GM10847 (cell line): ENCODE results near the gene SLC25A39.

Experiments
- POLR2A ChIP-seq: IDR thresholded peaks from 2 replicates; pipeline ENCODE4 v1.6.1; 2011; ENCODE audit not compliant: insufficient read length; ENCODE audit errors: extremely low read depth

SLC25A39 gene

DNA sequence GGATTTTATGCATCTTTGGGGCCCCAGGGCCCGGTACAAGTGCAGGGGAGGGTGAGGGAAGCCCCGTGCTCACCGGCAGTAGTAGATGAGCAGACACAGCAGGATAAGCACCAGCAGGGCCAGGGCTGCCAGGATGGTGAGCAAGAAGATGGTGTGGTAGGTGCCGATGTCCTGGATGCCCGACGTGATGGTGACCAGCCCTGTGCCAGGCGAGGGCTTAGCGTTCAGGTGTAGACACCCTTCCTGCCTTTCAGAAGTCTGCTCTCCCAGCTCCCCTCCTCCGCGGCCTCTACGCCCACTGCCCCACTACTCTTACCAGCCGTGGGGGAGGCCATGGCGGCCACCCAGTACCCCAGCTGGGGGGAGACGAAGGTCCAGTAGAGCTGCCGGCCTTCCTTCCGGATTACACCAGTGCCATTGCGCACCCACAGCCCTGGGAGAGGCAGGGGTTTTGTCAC lies 31.0 kb upstream of the SLC25A39 start:
- TF ChIP-seq POLR2A: no peak

DNA sequence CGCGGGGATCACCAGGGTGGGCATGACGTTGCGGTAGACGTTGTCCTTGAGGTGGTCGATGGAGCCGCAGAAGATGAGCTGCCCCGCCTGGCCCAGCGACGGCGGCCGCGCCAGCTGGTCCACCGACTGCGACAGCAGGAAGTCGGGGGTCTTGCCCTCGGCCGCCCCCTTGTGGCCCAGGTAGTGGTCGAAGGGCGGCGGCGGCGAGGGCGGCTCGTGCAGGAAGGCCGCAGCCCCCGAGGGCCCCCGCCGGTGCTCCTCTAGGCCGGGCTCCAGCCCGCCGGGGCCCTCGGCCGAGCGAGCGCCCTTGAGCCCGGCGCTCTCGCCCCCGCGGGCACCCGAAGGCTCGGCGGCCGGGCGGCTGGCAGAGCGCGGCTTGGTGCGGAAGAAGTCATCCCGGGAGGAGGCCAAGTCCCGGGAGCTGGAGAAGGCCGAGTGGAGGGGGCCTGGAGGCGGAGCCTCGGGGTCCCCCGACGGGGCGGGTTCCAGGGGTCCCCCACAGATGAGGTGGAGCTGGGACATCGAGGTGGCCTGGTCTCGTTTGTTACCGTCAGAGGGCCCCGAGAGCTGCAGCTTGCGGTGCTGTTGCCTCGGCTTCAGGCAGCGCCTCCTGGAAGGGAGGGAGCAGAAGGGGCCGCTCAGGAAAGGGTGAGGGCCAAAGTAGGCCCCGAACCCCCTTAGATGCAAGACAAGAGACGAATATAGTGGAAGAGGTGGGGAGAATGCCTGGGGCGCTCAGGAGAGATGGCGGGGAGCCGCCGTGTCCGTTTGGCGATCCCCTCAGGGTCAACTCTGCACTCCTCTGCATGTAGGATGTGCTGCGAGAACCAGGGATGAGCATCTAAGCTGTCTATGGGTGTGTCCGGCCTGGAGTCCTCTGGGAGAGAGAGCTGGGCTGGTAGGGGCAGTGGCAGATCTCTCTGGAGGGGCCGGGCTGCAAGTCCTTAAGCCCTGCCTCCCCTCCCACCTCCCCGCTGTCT lies 30.2 kb upstream of the SLC25A39 start:
- no peak for TF ChIP-seq POLR2A

DNA sequence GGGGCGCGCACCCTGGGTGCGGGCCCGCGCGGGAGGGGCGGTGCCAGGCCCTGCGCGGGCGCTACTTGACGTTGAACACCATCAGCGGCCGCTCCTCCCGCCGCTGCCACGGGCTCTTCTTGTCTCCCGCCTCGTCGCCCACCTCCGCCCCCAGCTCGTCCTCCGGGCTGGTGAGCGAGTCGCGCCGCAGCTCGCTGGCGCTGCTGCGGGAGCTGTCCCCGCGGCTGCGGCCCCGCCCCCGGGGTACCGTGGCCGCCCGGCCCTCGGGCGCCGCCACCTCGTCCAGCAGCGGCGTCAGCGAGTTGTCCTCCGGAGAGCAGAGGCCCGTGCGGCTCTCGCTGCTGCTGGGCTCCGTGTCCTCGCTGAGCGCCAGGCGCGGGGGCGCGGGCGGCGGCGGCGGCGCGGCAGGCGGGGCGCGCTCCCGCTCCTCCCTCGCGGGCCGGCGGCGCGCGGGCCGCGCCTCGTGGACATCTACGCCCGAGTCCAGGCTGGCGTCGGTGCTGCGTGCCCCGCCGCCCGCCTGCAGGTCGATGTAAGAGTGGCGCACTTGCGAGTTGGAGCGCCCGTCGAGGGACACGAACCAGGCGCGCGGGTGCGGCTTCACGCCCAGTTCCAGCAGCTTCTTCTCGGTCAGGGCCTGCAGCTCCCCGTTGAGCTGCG lies 29.2 kb upstream of the SLC25A39 start:
- no peak for TF ChIP-seq POLR2A

DNA sequence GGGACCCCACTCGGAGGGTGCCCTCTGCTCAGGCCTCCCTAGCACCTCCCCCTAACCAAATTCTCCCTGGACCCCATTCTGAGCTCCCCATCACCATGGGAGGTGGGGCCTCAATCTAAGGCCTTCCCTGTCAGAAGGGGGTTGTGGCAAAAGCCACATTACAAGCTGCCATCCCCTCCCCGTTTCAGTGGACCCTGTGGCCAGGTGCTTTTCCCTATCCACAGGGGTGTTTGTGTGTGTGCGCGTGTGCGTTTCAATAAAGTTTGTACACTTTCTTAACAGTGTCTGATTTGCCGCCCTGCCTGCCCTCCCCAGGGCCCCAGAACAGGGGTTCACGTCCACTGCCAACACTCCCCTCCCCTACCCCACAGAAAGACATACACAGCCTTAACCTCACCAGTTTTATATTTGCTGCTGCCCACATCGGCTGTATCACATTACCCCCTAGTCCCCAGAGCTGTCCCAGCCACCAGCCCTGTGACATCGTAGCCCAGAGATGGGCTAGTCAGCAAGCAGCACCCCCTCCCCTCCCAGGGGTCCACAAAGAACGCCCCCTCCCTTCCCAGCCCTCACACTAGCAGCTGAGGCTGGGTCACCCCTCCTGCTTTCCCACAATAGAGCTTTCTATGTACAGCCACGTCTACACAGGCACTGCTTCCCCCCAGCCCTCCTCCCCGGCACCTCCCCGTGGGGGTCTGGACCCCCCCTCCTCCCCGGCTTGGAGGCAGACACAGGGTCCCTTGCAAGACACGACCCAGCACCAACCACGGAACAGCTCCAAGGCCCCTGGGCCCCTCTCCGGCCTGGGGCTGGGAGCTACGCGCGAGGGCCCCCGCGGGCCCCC lies 28.4 kb upstream of the SLC25A39 start:
- TF ChIP-seq POLR2A: no peak

DNA sequence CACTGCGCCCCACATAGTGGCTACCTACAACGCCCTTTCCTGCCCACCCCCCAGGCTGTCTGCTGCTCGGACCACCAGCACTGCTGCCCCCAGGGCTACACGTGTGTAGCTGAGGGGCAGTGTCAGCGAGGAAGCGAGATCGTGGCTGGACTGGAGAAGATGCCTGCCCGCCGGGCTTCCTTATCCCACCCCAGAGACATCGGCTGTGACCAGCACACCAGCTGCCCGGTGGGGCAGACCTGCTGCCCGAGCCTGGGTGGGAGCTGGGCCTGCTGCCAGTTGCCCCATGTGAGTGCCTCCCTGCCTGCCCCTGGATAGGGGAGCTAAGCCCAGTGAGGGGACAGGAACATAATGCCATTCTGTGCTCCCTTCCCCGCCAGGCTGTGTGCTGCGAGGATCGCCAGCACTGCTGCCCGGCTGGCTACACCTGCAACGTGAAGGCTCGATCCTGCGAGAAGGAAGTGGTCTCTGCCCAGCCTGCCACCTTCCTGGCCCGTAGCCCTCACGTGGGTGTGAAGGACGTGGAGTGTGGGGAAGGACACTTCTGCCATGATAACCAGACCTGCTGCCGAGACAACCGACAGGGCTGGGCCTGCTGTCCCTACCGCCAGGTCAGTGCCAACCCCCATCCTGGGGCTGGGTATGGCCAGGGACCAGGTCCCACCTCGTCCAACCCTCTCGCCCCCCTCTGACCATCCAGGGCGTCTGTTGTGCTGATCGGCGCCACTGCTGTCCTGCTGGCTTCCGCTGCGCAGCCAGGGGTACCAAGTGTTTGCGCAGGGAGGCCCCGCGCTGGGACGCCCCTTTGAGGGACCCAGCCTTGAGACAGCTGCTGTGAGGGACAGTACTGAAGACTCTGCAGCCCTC lies 27.6 kb upstream of the SLC25A39 start:
- TF ChIP-seq POLR2A: no peak

DNA sequence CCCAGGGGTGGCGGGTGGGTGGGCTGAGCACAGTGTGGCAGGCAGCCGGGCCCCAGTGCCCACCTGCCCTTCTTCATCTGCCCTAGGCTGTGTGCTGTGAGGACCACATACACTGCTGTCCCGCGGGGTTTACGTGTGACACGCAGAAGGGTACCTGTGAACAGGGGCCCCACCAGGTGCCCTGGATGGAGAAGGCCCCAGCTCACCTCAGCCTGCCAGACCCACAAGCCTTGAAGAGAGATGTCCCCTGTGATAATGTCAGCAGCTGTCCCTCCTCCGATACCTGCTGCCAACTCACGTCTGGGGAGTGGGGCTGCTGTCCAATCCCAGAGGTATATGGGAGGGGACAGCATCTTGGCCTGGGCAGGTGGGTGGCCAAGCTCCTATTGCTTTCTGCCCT lies 26.8 kb upstream of the SLC25A39 start:
- no peak for TF ChIP-seq POLR2A

DNA sequence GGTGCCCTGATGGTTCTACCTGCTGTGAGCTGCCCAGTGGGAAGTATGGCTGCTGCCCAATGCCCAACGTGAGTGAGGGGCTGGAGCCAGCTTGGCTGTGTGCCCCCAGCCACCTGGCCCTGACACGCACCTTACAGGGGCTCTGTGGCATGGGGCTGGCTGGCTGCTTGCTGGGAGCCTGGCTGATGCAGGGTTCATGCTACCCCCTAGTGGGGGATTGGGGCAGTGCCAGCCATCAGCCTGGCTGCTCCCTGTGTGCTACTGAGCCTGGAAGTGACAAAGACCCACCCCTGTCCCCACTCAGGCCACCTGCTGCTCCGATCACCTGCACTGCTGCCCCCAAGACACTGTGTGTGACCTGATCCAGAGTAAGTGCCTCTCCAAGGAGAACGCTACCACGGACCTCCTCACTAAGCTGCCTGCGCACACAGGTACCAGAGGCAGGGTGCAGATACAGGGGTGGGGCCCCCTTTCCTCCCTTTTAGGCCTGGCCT lies 26.2 kb upstream of the SLC25A39 start:
- no peak for TF ChIP-seq POLR2A

DNA sequence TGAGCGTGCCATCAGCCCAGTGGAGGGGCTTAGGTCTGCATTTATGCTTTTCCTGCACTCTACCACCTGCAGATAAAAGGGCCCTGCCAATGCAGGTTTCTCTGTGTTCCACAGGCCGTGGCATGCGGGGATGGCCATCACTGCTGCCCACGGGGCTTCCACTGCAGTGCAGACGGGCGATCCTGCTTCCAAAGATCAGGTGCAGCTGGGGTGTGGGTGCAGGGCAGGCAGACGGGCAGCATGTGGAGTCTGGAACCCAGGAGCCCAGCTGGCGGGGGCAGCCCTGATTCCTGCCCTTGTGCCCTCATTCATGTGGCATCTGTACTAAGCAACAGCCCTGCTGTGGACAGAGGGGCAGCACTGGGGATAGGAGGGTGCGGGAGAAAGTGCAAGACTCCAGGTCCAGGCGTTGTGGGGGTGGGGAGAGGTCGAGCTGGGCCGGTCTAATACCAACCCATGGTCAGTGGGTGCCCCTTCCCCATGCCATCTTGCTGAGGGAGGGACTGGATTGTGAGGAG lies 25.0 kb upstream of the SLC25A39 start:
- no peak for TF ChIP-seq POLR2A

DNA sequence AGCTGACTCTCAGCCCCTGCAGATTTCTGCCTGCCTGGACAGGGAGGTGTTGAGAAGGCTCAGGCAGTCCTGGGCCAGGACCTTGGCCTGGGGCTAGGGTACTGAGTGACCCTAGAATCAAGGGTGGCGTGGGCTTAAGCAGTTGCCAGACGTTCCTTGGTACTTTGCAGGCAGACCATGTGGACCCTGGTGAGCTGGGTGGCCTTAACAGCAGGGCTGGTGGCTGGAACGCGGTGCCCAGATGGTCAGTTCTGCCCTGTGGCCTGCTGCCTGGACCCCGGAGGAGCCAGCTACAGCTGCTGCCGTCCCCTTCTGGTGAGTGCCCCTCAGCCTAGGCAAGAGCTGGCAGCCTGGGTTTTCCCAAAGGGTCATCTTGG lies 24.4 kb upstream of the SLC25A39 start:
- TF ChIP-seq POLR2A: no peak

DNA sequence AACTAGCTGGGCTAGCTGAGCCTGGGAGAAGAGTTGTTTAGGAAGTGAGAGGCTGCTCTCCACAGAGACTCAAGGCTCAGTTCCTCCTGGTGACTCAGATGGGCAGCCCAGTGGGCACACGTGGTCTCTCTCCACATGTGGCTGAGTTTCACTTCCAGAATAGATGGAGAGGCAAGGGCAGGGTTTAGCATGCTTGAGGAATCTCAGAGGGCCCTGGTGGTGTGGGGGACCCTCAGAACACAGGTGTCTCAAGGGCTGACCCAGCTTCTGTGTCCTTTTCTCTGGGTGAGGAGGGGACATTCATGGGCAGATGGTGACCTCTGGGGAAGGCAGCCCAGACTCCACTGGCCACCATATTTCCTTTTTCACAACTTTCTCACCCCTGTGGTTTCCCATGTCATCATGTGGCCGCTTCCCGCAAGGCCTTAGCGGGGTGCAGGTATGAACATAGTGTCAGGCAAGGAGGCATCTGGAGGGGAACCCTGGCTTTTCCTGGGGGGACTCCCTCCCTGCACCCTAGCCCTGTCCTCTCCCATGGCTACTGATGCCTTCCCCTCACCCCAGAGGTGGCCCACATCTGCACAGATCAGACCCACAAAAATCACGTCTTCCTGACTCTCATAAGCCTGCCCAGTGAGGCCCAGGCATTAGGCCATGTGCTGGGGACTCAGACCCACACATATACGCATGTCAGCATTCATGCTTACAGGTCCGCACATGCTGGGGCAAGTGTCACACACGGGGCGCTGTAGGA lies 23.8 kb upstream of the SLC25A39 start:
- TF ChIP-seq POLR2A: no peak

DNA sequence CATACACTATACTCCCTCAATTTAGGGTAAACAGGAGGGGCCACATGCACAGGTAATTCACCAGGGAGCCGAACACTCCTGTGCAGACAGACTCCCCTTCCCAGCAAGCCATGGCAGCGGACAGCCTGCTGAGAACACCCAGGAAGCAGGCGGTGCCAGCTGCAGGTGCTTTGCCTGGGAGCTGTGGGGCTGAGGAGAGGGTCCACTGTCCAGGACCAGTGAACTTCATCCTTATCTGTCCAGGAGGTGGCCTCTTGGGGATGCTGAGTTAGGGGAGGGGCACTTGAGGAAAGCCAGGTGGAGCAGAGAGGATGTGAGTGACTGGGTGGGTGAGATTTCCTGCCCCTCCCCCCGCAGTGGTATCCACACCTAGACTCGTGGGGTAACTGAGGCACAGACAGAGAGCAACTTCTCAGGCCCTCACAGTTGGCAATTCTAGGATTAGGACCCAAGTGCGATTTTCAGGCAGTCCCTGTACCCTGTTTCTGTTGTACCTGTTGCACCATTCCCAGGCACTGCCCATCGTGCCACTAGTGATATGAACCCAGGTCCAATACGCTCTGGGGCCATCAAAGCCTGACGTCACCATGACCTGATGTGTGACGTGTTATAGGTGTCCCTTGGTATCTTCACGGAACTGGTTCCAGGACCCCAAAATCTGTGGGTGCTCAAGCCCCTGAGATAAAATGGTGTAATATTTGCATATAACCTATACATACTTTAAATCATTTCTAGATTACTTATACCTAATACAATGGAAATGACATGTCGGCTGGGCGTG lies 21.6 kb upstream of the SLC25A39 start:
- TF ChIP-seq POLR2A: no peak

DNA sequence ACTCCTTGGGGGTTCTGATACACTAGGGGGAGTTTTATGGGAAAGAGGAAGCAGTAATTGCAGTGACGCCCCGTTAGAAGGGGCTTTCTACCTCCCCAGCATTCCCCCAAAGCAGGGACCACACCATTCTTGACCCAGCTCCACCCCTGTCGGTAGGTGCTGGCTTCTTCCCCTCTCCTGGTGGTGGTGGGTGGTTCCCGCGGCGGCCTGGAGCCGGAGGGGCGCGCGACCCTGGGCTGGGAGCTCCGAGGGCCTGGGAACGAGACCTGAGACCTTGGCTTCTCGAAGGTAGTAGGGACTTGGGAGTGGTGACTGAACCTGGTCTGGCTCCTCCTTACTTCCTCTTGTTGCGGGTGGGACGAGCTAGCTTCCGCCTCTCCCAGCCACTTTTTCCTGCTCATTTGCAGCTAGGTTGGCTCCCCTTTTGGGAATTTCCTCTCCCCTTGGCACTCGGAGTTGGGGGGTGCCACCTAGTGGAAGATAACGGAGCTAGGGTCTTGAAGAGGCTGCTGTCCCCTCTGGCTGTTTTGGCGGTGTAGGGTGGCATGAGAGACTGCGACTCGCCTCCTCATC lies 20.9 kb upstream of the SLC25A39 start:
- TF ChIP-seq POLR2A: no peak
